ENCODE measurements around the gene CPNE1. TPM values are rescaled to one million over a fixed set of nuclear protein-coding genes. Genes with fewer than 3 reads are reported as not detected.

The CPNE1 gene
- total RNA-seq, 1 donor from 2014 or later: 233 TPM

DNA sequence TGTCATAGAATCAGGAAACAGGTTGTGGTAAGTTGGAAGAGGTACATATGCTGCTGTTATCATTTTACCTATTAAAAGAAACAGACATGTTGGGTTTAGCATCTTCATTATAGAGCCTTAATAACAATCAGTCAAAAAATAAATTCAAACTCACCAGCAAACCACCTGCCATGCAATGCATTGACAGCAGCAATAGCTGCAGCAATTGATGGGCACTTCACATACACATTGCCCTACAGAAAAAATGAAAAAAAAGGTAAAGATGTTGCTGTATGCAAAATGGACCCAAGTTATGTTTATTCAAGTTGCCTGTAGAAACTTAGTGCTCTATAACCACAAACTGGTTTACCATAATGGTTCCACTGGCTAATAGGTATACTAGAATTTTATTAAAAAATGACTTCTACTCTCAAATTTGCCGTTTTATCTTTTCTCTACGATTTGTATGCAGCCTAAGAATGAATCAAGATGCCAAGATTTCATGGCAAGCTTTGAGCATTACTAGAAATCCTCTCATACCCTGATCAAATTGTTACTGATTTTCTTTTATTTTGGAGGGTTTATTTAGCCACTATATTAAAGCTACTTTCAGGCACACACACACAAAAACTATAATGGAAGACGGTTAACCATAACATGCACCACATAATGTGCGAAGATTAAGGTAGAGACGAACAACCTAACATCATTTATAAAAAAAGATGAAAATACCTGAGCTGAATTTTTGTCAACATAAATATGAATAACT is 40.0 kb upstream of the CPNE1 start:
- H3K27ac Mint-ChIP-seq (ENCODE audit: unreplicated experiment): no peak overlapping the region
- no peaks in the 10 kb centered on the region for H3K27me3 Mint-ChIP-seq (ENCODE audit: unreplicated experiment)
- TF ChIP-seq, protein P1, sequence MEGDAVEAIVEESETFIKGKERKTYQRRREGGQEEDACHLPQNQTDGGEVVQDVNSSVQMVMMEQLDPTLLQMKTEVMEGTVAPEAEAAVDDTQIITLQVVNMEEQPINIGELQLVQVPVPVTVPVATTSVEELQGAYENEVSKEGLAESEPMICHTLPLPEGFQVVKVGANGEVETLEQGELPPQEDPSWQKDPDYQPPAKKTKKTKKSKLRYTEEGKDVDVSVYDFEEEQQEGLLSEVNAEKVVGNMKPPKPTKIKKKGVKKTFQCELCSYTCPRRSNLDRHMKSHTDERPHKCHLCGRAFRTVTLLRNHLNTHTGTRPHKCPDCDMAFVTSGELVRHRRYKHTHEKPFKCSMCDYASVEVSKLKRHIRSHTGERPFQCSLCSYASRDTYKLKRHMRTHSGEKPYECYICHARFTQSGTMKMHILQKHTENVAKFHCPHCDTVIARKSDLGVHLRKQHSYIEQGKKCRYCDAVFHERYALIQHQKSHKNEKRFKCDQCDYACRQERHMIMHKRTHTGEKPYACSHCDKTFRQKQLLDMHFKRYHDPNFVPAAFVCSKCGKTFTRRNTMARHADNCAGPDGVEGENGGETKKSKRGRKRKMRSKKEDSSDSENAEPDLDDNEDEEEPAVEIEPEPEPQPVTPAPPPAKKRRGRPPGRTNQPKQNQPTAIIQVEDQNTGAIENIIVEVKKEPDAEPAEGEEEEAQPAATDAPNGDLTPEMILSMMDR (IDR thresholded peaks at IDR 0.05; ENCODE audit: unreplicated experiment): no peak
- peak overlapping the region; percentile 74 for H3K4me3 Mint-ChIP-seq (ENCODE audit: unreplicated experiment)
- H3K36me3 Mint-ChIP-seq (ENCODE audit: low read depth, unreplicated experiment): peaks cover 30% of the 10 kb centered on the region
- no peak for DNase-seq (ENCODE audit: low spot score)
- no peaks in the 10 kb centered on the region for H3K9me3 Mint-ChIP-seq (ENCODE audit: unreplicated experiment)
- peaks cover 11% of the 10 kb centered on the region for H3K4me1 Mint-ChIP-seq (ENCODE audit: unreplicated experiment)

DNA sequence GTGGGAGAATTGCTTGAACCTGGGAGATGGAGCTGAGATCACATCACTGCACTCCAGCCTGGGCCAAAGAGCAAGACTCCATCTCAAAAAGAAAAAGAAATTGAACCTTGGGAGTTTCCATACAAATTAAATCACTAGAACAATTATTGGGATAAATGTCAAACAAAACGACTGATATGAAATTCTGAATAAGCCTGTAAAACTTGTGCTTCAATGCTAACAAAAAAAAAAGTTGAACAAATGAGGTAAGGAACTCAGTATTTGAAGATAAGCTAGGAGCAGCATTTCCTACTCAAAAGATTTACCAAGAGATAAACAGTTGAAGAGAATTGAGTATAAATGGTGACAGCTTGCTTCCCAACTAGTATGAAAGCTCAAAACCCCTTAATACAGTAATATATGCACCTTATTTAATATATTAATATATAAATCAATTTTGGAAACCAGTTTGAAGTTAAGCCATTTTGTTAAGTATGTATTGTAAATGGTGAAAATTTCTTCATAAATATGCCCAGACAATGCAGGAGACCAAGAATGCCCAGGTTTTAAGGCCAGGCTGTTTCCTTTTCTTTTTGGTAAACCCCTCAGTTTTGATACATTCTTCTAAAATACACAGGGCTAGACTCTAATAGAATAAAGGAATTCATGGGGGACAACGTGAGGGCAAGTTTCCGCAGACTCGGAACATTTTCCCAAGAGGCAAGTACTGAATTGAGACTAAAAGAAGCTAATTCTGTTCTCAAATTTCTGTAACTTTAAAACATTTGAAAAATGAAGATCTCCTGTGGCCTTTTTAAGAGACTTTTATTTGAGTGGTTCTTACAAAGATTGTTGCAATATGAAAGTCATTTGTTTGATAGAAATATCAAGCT is 38.4 kb upstream of the CPNE1 start:
- peaks cover 10% of the 10 kb centered on the region for H3K27me3 Mint-ChIP-seq (ENCODE audit: unreplicated experiment)
- H3K4me1 Mint-ChIP-seq (ENCODE audit: unreplicated experiment): peaks cover 21% of the 10 kb centered on the region
- H3K36me3 Mint-ChIP-seq (ENCODE audit: low read depth, unreplicated experiment): peaks cover 29% of the 10 kb centered on the region
- no peaks in the 10 kb centered on the region for H3K9me3 Mint-ChIP-seq (ENCODE audit: unreplicated experiment)
- H3K27ac Mint-ChIP-seq (ENCODE audit: unreplicated experiment): no peak overlapping the region
- TF ChIP-seq, protein P1 (IDR thresholded peaks at IDR 0.05; ENCODE audit: unreplicated experiment): no peak
- no peak for DNase-seq (ENCODE audit: low spot score)
- peak overlapping the region; percentile 37 for H3K4me3 Mint-ChIP-seq (ENCODE audit: unreplicated experiment)

DNA sequence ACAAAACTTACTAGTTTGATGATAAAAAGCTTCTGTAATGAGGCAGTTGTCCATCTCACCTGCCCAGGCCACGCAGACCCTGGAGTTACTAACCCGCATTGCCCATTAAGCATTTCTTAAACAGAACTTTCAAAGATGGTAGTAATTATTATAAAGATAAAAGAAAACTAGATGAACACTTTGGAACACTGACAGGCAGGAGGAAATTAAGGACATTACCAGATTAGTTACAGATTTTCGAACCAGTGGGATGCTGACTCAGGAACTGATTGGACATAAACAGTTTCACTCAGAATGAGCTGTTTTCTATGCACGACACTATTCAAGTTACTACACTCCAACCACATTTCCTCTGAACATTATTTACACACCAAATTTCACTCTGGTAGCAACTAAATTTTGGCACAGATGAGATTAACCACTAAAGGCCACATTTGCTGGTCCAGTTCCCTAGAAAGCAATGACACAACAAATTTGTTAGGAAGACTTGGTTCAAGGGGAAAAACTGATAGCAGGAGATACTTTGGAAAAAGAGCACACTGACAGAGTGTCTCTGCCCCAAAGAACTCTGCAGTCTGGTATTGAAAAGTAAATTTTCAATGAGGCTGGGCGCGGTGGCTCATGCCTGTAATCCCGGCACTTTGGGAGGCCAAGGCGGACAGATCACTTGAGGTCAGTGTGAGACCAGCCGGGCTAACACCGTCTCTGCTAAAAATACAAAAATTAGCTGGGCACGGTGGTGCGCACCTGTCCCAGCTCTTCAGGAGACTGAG is 37.5 kb upstream of the CPNE1 start:
- Mint-ChIP-seq H3K27me3 (ENCODE audit: unreplicated experiment) (peaks cover 10% of the 10 kb centered on the region), H3K4me3 (ENCODE audit: unreplicated experiment) (peak overlapping the region; percentile 37), H3K4me1 (ENCODE audit: unreplicated experiment) (peaks cover 29% of the 10 kb centered on the region), H3K36me3 (ENCODE audit: low read depth, unreplicated experiment) (peaks cover 29% of the 10 kb centered on the region), H3K9me3 (ENCODE audit: unreplicated experiment) (no peaks in the 10 kb centered on the region), H3K27ac (ENCODE audit: unreplicated experiment) (no peak overlapping the region)
- TF ChIP-seq, protein P1 (IDR thresholded peaks at IDR 0.05; ENCODE audit: unreplicated experiment): no peak
- DNase-seq (ENCODE audit: low spot score): no peak

DNA sequence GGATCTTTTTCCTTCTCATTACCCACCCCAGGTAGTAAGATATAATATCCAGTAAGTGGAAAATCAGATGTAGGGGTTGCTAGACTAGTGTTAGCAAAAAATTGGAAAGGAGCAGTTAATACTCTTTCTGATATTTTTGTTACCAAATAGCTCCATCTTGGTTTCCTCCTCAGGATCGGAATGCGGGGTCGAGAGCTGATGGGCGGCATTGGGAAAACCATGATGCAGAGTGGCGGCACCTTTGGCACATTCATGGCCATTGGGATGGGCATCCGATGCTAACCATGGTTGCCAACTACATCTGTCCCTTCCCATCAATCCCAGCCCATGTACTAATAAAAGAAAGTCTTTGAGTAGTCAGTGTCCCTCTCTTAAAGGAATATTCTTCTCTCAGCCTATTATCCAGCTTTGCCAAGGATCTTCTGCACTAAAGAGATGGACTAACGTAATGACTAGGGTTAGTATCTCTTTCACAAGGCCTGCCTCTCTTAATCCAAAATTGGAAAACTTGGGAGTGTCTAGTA is 36.0 kb upstream of the CPNE1 start:
- Mint-ChIP-seq H3K27me3 (ENCODE audit: unreplicated experiment) (peaks cover 10% of the 10 kb centered on the region), H3K9me3 (ENCODE audit: unreplicated experiment) (no peaks in the 10 kb centered on the region), H3K4me3 (ENCODE audit: unreplicated experiment) (peak overlapping the region; percentile 95), H3K4me1 (ENCODE audit: unreplicated experiment) (peaks cover 30% of the 10 kb centered on the region), H3K27ac (ENCODE audit: unreplicated experiment) (peak overlapping the region; percentile 89), H3K36me3 (ENCODE audit: low read depth, unreplicated experiment) (peaks cover 34% of the 10 kb centered on the region)
- no peak for DNase-seq (ENCODE audit: low spot score)
- TF ChIP-seq, protein P1 (IDR thresholded peaks at IDR 0.05; ENCODE audit: unreplicated experiment): no peak
